SK-N-SH treated with all-trans-retinoic acid at 6 μM for 48 hours (cell line): ENCODE measurements around the gene CRADD.

Experiments used
- ATAC-seq: fragments of 200-7000 bp; cut with Tn5 transposase; 3 replicates; pipeline ENCODE4 v1.9.1; 2020; ENCODE audit warnings: mild to moderate bottlenecking, moderate library complexity
- ARNTL ChIP-seq: fragments of 450-650 bp; formaldehyde crosslinking; IDR thresholded peaks from 2 replicates; pipeline ENCODE4 v1.5.0; 2020; ENCODE audit warnings: low read depth, mild to moderate bottlenecking, moderate library complexity, borderline replicate concordance
- BACH2 ChIP-seq: fragments of 250-450 bp; sonication (Bioruptor Pico); IDR thresholded peaks from 2 replicates; pipeline ENCODE4 v1.9.0; 2021; ENCODE audit warnings: mild to moderate bottlenecking, borderline replicate concordance
- CREB5 ChIP-seq: fragments of 250-450 bp; sonication (Bioruptor Pico); IDR thresholded peaks from 2 replicates; pipeline ENCODE4 v1.5.1; 2020; ENCODE audit warnings: low read depth, mild to moderate bottlenecking, moderate library complexity
- ESRRG ChIP-seq: fragments of 250-450 bp; sonication (Bioruptor Pico); IDR thresholded peaks from 2 replicates; pipeline ENCODE4 v1.6.1; 2021; ENCODE audit warnings: mild to moderate bottlenecking
- ISL1 ChIP-seq: fragments of 250-450 bp; sonication (Bioruptor Pico); IDR thresholded peaks from 2 replicates; pipeline ENCODE4 v2.1.2; 2022; ENCODE audit warnings: mild to moderate bottlenecking, moderate library complexity
- PPARA ChIP-seq: fragments of 250-450 bp; sonication (Bioruptor Pico); IDR thresholded peaks from 2 replicates; pipeline ENCODE4 v1.5.0; 2020; ENCODE audit warnings: mild to moderate bottlenecking, borderline replicate concordance
- SNAI2 ChIP-seq: fragments of 250-450 bp; sonication (Bioruptor Pico); IDR thresholded peaks from 2 replicates; pipeline ENCODE4 v1.5.0; 2020; ENCODE audit warnings: mild to moderate bottlenecking, moderate library complexity
- TCF4 ChIP-seq: fragments of 250-450 bp; sonication (Bioruptor Pico); IDR thresholded peaks from 2 replicates; pipeline ENCODE4 v1.8.0; 2021; ENCODE audit warnings: mild to moderate bottlenecking, moderate library complexity, borderline replicate concordance
- TOX ChIP-seq: fragments of 250-450 bp; sonication (Bioruptor Pico); IDR thresholded peaks from 2 replicates; pipeline ENCODE4 v1.8.0; 2021; ENCODE audit warnings: mild to moderate bottlenecking, moderate library complexity, borderline replicate concordance
- ZC3H10 ChIP-seq: fragments of 250-450 bp; sonication (Bioruptor Pico); IDR thresholded peaks from 2 replicates; pipeline ENCODE4 v1.5.1; 2021; ENCODE audit warnings: mild to moderate bottlenecking, moderate library complexity
- ZFP3 ChIP-seq: fragments of 250-450 bp; sonication (Bioruptor Pico); IDR thresholded peaks from 2 replicates; pipeline ENCODE4 v1.5.0; 2020; ENCODE audit warnings: mild to moderate bottlenecking, moderate library complexity
- ZFP30 ChIP-seq: fragments of 450-650 bp; formaldehyde crosslinking; IDR thresholded peaks from 2 replicates; pipeline ENCODE4 v1.5.0; 2022; ENCODE audit warnings: mild to moderate bottlenecking, moderate library complexity
- ZNF565 ChIP-seq: fragments of 450-650 bp; formaldehyde crosslinking; conservative IDR thresholded peaks from 2 replicates; pipeline ENCODE4 v1.5.0; 2020; ENCODE audit warnings: low read depth, mild to moderate bottlenecking, moderate library complexity
- ZNF70 ChIP-seq: fragments of 450-650 bp; formaldehyde crosslinking; IDR thresholded peaks from 2 replicates; pipeline ENCODE4 v1.5.0; 2020; ENCODE audit warnings: mild to moderate bottlenecking, moderate library complexity
- ZNF8 ChIP-seq: fragments of 450-650 bp; formaldehyde crosslinking; IDR thresholded peaks from 2 replicates; pipeline ENCODE4 v1.5.0; 2020; ENCODE audit warnings: mild to moderate bottlenecking, moderate library complexity
- TF ChIP-seq, protein P1 (sequence below): fragments of 250-450 bp; sonication (Bioruptor Pico); IDR thresholded peaks from 2 replicates; pipeline ENCODE4 v1.8.0; 2021; ENCODE audit warnings: low read depth, mild to moderate bottlenecking, moderate library complexity, borderline replicate concordance
- TF ChIP-seq, protein P2 (sequence below): fragments of 250-450 bp; sonication (Bioruptor Pico); IDR thresholded peaks from 2 replicates; pipeline ENCODE4 v1.8.0; 2020; ENCODE audit warnings: mild to moderate bottlenecking, moderate library complexity, borderline replicate concordance
- TF ChIP-seq, protein P3 (sequence below): fragments of 250-450 bp; sonication (Bioruptor Pico); IDR thresholded peaks from 2 replicates; pipeline ENCODE4 v1.5.0; 2020; ENCODE audit warnings: mild to moderate bottlenecking, moderate library complexity
- TF ChIP-seq, protein P4 (sequence below): fragments of 250-450 bp; sonication (Bioruptor Pico); IDR thresholded peaks from 2 replicates; pipeline ENCODE4 v1.5.1; 2021; ENCODE audit warnings: mild to moderate bottlenecking, moderate library complexity

Gene CRADD

DNA sequence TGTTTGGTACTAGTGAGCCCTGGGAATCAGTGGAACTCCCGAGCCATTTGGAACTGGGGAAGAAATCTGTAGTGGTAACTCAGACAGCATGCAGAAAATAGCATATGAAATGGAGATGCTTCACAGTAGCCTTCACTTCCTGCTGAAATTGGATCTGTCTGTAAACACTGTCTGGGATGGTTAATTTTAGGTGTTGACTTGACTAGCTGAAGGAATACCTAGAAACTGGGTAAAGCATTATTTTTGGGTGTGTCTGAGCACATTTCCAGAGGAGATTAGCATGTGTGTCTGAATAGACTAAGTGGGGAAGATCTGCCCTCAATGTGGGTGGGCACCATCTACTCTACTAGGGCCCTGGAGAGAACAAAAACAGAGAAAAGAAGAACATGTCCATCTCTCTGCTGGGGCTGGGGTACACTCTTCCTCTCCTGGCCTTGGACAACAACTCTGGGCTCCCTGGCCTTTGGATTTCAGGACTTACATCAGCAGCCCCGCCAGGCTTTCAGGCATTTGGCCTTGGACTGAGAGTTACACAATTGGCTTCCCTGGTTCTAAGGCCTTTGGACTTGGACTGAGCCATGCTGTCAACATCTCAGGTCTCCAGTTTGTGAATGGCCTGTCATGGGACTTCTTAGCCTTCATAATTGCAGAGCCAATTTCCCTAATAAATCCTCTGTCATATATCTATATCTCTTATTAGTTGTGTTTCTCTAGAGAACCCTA is 14.0 kb upstream of the CRADD start (continued):
- no peak for TF ChIP-seq CREB5
- no peak for TF ChIP-seq TCF4
- TF ChIP-seq ZFP3 (CRISPR knock-in tag), result no peak
- TF ChIP-seq ARNTL (CRISPR knock-in tag), result no peak
- TF ChIP-seq ZNF565 (CRISPR knock-in tag), result no peak
- TF ChIP-seq ZNF70, result no peak
- TF ChIP-seq, protein P1, sequence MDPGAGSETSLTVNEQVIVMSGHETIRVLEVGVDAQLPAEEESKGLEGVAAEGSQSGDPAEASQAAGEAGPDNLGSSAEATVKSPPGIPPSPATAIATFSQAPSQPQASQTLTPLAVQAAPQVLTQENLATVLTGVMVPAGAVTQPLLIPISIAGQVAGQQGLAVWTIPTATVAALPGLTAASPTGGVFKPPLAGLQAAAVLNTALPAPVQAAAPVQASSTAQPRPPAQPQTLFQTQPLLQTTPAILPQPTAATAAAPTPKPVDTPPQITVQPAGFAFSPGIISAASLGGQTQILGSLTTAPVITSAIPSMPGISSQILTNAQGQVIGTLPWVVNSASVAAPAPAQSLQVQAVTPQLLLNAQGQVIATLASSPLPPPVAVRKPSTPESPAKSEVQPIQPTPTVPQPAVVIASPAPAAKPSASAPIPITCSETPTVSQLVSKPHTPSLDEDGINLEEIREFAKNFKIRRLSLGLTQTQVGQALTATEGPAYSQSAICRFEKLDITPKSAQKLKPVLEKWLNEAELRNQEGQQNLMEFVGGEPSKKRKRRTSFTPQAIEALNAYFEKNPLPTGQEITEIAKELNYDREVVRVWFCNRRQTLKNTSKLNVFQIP (CRISPR knock-in tag), result no peak
- no peak for TF ChIP-seq TOX (CRISPR knock-in tag)

- TF ChIP-seq PPARA (CRISPR knock-in tag), result no peak
- no peak for TF ChIP-seq ZFP30 (CRISPR knock-in tag)
- TF ChIP-seq ESRRG (CRISPR knock-in tag), result no peak
- TF ChIP-seq ZFP3 (CRISPR knock-in tag), result no peak
- no peak for TF ChIP-seq CREB5
- TF ChIP-seq, protein P2, sequence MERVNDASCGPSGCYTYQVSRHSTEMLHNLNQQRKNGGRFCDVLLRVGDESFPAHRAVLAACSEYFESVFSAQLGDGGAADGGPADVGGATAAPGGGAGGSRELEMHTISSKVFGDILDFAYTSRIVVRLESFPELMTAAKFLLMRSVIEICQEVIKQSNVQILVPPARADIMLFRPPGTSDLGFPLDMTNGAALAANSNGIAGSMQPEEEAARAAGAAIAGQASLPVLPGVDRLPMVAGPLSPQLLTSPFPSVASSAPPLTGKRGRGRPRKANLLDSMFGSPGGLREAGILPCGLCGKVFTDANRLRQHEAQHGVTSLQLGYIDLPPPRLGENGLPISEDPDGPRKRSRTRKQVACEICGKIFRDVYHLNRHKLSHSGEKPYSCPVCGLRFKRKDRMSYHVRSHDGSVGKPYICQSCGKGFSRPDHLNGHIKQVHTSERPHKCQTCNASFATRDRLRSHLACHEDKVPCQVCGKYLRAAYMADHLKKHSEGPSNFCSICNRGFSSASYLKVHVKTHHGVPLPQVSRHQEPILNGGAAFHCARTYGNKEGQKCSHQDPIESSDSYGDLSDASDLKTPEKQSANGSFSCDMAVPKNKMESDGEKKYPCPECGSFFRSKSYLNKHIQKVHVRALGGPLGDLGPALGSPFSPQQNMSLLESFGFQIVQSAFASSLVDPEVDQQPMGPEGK, result no peak
- TF ChIP-seq BACH2 (CRISPR knock-in tag), result no peak
- no peak for TF ChIP-seq ISL1
- TF ChIP-seq ZNF70, result no peak
- TF ChIP-seq SNAI2 (CRISPR knock-in tag), result no peak
- TF ChIP-seq, protein P3, sequence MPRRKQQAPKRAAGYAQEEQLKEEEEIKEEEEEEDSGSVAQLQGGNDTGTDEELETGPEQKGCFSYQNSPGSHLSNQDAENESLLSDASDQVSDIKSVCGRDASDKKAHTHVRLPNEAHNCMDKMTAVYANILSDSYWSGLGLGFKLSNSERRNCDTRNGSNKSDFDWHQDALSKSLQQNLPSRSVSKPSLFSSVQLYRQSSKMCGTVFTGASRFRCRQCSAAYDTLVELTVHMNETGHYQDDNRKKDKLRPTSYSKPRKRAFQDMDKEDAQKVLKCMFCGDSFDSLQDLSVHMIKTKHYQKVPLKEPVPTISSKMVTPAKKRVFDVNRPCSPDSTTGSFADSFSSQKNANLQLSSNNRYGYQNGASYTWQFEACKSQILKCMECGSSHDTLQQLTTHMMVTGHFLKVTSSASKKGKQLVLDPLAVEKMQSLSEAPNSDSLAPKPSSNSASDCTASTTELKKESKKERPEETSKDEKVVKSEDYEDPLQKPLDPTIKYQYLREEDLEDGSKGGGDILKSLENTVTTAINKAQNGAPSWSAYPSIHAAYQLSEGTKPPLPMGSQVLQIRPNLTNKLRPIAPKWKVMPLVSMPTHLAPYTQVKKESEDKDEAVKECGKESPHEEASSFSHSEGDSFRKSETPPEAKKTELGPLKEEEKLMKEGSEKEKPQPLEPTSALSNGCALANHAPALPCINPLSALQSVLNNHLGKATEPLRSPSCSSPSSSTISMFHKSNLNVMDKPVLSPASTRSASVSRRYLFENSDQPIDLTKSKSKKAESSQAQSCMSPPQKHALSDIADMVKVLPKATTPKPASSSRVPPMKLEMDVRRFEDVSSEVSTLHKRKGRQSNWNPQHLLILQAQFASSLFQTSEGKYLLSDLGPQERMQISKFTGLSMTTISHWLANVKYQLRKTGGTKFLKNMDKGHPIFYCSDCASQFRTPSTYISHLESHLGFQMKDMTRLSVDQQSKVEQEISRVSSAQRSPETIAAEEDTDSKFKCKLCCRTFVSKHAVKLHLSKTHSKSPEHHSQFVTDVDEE (CRISPR knock-in tag), result no peak
- TF ChIP-seq ZC3H10 (CRISPR knock-in tag), result no peak
- TF ChIP-seq, protein P4, sequence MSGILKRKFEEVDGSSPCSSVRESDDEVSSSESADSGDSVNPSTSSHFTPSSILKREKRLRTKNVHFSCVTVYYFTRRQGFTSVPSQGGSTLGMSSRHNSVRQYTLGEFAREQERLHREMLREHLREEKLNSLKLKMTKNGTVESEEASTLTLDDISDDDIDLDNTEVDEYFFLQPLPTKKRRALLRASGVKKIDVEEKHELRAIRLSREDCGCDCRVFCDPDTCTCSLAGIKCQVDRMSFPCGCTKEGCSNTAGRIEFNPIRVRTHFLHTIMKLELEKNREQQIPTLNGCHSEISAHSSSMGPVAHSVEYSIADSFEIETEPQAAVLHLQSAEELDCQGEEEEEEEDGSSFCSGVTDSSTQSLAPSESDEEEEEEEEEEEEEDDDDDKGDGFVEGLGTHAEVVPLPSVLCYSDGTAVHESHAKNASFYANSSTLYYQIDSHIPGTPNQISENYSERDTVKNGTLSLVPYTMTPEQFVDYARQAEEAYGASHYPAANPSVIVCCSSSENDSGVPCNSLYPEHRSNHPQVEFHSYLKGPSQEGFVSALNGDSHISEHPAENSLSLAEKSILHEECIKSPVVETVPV, result no peak
- no peak for TF ChIP-seq TCF4
- ATAC-seq, result no peak
These were observed 13.5 kb upstream of the CRADD start for GRCh38 chr12:93663729-93664084.

- no peak for ATAC-seq
- TF ChIP-seq ARNTL (CRISPR knock-in tag), result no peak
- TF ChIP-seq BACH2 (CRISPR knock-in tag), result no peak
- TF ChIP-seq TCF4, result no peak
- no peak for TF ChIP-seq CREB5
- no peak for TF ChIP-seq ZNF70
- TF ChIP-seq ZNF8, result no peak
These were observed 12.5 kb upstream of the CRADD start for GRCh38 chr12:93664573-93665138.
